Activated T-cell treated with anti-CD3 and anti-CD28 coated beads for 48 hours (primary cell): Measurements from ENCODE around the gene WRAP73.
"Not testable (repeated sequence)": the region's sequence is repeated elsewhere in the genome, so short reads cannot be mapped to it uniquely, and the experiment has no call there.

ENCODE experiments used
- DNase-seq: peaks from one replicate; pipeline ENCODE4 v3.0.0-alpha.2; 2020; ENCODE audit warnings: low read depth

WRAP73 gene

DNA sequence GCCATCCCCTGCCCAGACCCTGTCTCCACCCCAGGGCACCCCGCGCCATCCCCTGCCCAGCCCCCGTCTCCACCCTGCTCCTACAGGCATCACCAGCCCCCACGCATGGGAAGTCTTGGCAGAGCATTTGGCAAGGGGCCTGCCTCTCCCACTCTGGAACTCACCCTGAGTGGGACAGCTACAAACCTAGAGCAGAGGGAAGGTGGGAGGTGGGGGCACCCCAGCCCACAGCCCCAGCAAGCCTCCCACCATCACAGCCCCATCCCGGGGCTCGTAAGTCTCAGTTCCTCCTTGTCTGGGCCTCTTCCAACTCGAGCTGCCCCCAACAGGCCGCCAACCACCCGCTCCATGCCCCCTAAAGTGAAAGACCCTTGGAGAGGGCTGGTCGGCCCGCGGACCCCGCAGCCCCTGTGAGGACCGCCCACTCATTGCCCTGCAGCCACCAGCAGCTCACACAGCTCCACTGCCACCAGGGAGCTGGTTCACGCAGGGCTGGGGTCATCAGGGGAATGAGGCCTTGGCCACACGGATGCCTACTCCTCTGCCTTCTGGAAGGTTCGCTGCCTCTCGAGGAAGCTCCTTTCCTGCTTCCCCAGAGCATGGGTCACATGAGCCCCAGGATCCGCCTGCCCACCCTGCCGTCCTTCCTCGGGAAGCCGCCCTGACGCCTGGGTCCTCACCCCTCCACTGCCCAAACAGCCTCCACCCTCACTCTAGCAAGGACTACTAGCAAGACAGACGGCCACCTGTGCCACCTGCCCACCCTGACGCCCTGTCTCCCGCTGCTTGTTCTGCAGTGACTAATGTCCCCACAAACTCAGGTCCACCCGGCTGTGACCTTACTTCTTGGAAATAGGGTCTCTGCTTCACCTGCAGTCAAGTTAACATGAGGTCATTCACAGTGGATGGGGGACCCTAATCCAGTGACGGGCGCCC lies 53.0 kb downstream of the WRAP73 start:
- DNase-seq = no peak

DNA sequence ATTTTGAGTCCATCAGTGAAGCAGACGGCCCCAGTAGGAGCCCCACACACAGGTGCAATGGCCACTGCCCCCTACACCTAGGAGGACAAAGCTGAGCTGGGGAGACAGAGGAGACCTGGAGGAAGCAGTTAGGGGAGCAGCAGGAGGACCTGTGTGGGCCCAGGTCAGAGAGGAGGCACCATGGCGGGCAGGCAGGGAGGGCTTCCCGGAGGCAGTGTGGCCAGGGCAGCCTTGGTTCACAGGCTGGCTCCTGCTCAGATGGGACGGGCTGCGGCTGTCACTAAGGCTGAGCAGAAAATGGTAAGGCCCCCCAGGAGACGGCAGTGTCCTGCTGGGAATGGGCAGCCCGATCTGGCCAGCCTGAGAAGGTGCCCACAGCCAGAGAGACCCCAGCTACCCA lies 54.0 kb downstream of the WRAP73 start:
- DNase-seq = no peak

DNA sequence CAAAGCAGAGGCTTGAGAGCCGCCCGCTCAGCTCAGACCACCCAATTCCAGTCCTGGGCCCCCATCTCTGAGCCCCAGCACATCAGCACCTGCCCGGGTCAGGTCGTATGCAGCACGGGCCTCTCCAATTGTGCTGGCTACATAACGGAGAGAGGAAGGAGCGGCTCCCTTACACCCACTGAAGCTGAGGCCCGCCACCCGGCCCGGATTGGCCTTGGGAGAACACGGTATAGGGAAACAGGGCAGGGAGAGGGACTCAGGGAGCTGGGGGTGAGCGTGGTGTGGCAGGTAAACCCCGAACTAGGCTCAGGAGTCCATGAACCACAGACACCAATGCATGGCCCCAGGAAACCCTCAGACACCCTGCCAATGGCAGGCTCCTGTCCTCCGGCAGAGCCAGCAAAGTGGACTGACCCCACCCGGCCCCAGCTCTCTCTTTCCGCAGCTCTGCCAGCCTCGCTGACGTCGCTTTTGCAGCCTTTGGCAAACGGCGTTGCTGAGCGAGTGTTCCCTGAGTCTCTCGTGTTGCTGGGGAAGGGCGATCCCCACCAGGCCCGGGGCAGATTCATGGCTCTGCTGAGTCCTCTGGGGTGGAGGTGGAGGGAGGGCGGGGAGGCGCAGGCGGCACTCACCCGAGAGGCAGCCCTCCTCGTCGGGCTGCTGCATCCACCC lies 55.1 kb downstream of the WRAP73 start:
- no peak for DNase-seq

DNA sequence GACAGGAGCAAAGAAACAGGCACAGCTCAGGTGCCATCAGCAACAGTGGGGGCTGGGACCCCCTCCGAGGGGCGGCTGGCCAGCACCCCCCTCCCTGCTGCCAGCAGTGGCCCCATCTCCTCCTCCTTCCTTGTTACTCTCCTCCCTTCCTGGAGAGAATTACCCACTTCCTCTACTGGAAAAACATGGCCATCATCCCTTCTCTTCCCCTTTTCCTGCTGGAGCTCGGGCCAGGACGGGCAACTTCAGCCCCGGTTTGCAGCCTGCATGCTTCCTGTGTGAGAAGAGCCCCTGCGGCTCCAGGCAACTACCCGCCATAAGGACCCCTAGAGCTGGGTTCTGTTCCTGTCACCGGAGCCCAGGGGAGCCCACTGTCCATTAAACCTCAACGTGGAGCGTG lies 56.2 kb downstream of the WRAP73 start:
- DNase-seq = no peak

DNA sequence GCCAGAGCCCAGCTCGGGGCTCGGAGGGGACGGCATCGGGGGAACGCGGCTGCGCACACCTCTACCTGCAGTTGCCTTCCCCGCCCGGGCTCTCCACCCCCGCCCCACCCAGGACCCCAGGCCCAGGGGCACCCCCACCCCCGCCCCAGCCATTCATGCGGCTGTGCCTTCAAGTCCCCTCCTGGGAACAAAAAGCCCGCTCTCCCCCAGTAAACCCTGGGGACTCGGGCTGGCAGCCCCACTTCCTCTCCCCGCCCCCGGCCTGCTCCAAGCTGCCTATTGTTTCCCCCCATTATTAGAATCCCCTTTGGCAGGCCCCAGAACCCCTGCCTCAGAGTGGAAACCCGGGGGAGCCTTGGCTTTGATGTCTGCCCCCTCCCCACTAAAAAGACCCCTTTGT lies 56.6 kb downstream of the WRAP73 start:
- DNase-seq = no peak

DNA sequence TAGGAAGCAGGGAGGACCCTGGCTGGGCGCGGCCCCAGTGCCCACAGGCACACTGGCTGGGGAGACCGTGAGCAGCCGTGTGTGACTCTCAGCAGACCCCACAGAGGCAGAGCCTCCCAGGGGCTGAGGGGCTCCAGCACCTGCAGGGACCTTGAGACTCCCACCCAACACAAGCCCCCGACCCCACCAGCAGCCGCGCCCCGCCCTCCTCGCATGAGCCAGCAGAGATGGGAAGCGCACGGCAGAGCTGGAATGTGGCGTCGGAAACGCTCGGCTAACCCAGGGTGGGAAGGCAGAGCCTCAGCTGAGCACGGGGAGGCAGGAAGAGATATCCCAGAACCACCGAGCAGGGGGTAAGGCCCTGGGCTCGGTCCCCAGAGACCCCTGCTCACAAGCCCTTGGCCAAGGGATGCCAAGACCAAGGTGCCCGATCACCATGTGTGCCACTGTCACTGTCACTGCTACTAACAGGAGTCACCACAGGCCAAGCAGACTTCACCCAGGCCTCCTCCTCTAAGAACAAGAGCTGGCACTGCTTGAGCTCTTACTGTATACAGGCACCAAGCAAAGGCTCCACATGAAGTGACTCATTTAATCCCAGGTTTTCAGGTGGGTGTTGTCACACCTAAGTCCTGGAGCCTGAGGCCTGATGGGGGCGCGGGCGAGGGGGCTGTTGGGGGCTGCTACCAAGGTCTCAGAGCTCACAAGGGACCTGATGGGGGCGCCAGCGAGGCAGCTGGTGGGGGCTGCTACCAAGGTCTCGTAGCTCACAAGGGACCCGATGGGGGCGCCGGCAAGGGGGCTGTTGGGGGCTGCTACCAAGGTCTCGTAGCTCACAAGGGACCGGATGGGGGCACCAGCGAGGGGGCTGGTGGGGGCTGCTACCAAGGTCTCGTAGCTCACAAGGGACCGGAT lies 58.7 kb downstream of the WRAP73 start:
- no peak for DNase-seq

DNA sequence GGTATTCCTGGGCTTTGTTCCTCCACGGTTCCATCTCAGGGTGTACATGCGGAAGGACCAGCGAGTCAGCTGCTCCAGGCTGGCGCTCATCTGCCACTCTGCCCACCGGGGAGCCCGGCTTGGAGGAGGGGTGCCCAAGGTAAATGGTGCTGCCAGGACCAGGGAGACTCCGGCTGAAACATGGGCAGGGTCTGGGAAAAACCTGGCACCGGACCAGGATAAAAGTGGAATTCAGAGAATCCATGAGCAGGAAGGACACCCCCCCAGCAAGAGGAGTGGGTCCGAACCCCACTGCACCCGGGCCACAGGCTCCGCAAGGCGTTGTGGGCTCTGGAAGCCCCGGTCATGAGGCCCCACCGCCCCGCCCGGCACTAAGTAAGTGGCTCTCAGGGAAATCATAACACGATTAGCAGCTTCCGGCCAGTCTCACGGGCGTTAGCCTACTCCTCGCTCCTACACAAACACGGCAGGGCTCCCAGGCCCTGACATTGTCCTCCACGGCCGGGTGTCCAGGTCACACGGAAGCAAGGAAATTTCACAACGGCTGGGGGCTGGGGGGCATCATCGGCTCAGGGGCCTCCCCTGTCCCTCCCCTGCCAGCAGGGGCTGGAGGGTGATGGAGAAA lies 59.7 kb downstream of the WRAP73 start:
- no peak for DNase-seq

DNA sequence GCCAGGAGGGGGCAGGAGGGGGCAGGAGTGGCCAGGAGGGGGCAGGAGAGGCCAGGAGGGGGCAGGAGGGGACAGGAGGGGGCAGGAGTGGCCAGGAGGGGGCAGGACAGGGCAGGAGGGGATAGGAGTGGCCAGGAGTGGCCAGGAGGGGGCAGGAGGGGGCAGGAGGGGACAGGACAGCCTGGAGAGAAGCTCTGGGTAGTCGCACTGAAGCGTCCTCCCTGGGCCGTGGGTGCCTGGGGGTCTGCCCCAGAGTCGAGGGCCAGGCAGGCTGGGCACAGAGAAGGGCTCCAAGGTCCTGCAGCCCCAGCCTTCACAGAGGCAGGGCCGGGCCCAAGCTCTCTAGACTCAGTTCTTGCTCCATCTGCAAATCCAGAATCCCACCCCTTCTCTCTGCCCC lies 61.5 kb downstream of the WRAP73 start:
- no peak for DNase-seq

DNA sequence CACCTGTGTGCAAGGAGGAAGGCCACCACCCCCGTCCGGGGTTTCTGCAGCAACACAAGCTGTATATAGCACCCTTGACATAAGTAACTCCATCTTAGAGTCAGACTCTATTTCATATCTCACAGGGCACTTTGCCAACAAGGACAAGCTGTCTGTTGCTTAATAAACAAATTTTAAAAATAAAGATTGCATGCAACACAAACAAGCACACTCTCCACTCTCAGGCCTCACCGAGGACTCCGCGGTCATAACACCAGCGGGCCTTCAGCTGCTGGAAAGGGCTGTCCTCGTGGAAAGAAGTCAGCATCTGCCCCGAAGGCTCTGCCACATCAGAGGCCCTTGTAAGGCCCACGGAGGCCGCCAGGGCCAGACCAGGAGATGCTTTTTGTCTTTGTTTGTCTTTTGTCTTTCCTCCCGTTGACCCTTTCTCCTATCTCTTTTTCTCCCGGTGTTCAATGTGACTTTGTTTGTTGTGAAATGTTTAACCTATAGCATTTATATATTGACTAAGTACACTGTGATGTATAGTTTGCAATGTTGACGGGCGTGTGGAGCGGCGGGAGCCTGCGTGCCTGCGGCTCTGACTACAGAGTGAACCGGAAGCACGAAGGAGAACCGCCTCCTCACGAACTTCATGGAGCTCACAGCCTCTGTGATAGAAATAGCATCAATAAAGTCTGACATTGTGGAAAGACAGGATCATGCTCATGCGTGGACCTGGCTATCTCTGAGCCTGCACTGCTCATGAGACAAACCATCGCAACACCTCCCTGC lies 62.7 kb downstream of the WRAP73 start:
- no peak for DNase-seq

DNA sequence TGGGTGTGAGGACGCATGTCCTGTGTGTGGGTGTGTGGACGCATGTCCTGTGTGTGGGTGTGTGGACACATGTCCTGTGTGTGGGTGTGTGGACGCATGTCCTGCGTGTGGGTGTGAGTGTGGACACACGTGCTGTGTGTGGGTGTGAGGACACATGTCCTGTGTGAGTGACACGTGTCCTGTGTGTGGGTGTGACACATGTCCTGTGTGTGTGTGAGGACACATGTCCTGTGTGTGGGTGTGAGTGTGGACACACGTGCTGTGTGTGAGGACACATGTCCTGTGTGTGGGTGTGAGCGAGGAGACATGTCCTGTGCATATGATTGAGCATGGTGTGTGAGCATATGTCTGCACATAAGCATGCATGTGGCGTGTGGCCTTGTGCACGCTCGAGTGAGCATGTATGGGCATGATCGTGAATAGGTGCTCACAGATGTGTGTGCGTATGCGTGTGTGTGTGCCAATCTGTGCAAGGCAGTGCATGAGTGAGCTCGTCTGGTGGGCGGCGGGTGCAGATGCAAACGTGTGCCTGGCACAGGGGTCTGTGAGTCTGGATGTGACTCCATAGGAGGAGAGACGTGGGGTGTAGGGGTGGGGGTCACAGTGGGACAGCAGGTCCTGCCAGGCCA lies 63.8 kb downstream of the WRAP73 start:
- no peak for DNase-seq

DNA sequence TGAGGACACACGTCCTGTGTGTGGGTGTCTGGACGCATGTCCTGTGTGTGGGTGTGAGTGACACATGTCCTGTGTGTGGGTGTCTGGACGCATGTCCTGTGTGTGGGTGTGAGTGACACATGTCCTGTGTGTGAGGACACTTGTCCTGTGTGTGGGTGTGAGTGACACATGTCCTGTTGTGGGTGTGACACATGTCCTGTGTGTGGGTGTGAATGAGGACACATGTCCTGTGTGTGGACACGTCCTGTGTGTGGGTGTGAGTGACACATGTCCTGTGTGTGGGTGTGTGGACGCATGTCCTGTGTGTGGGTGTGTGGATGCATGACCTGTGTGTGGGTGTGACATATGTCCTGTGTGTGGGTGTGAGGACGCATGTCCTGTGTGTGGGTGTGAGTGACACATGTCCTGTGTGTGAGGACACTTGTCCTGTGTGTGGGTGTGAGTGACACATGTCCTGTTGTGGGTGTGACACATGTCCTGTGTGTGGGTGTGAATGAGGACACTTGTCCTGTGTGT lies 64.5 kb downstream of the WRAP73 start:
- DNase-seq = not testable (repeated sequence)

DNA sequence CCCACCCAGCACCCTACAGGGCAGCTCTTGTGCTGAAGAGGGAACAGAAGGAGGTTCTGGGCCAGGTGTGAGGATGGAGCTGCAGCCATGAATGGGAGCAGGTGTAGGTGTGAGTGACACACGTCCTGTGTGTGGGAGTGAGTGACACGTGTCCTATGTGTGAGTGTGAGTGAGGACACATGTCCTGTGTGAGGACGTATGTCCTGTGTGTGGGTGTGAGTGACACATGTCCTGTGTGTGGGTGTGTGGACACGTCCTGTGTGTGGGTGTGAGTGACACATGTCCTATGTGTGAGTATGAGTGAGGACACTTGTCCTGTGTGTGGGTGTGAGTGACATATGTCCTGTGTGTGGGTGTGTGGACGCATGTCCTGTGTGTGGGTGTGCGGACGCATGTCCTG lies 65.0 kb downstream of the WRAP73 start:
- peak; percentile 18 for DNase-seq

DNA sequence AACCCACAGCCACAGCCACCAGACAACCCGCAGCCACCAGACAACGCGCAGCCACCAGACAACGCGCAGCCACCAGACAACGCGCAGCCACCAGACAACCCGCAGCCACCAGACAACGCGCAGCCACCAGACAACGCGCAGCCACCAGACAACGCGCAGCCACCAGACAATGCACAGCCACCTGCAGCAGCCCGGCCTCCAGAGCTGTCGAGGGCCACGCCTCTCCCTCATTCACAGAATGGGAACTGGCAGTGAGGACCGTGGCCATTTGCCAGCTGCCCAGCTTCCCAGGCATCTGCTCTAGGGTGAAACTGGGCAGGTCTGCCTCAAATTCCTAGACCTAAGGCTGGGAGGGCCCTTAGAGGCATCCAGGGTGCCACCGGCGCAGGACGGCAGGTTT lies 66.2 kb downstream of the WRAP73 start:
- not testable (repeated sequence) for DNase-seq

DNA sequence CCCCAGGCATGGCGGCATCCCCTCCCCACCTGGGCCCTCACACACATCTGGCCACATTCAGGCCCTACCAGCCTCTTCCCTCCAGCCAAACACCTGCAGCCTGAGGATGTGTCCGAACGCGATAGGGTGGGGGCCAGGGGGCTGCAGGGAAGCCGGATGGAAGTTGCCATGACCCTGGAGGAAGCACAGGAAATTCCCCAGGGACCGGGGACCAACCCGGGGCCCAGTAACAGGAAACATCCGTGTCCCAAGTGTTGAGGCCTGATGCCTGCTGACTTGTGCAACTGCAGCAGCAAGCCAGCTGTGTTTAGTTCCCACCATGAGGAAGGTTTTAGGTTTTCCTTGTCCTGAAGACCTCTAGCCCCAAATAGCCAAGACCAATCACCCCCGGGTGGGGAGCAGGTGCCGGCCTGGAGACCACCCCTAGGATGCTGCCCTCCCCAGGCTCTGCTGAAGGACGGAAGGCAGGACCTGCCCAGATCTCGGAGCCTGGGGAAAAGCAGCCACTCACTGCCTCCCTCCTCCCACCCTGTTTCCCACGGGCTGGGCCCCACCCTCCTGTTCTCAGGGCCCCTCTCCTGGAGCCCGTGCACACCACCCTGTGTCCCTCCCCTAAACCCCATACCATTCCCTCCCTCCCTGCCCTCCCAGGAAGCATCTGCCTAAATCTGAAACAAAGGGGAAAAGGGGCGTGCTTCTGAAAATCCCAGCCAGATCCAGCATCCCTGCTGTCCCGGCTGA lies 68.4 kb downstream of the WRAP73 start:
- no peak for DNase-seq
